Measurements from ENCODE around the gene SLC40A1. TPM values are rescaled to one million over a fixed set of nuclear protein-coding genes. Genes with fewer than 3 reads are reported as not detected.

Gene SLC40A1
- total RNA-seq, 1 donor: 19.4 TPM

GRCh38 chr2:189623049-189623448 lies 42.5 kb upstream of the SLC40A1 start:
- no peak for TF ChIP-seq CTCF (IDR thresholded peaks at IDR 0.05; ENCODE audit: insufficient read depth, low read depth, low read length)
- no peak overlapping the region for H3K4me3 ChIP-seq (ENCODE audit: low read depth, low read length)
- DNase-seq (ENCODE audit: low read depth): no peak

GRCh38 chr2:189621781-189622180 lies 41.2 kb upstream of the SLC40A1 start:
- H3K4me3 ChIP-seq (ENCODE audit: low read depth, low read length): no peak overlapping the region
- TF ChIP-seq CTCF (IDR thresholded peaks at IDR 0.05; ENCODE audit: insufficient read depth, low read depth, low read length): no peak
- DNase-seq (ENCODE audit: low read depth): no peak

- H3K4me3 ChIP-seq (ENCODE audit: low read depth, low read length): no peak overlapping the region
- no peak for TF ChIP-seq CTCF (IDR thresholded peaks at IDR 0.05; ENCODE audit: insufficient read depth, low read depth, low read length)
- DNase-seq (ENCODE audit: low read depth): no peak
These were observed 37.6 kb upstream of the SLC40A1 start for GRCh38 chr2:189618197-189618596.

GRCh38 chr2:189614585-189614984 lies 34.0 kb upstream of the SLC40A1 start:
- no peak for DNase-seq (ENCODE audit: low read depth)
- H3K4me3 ChIP-seq (ENCODE audit: low read depth, low read length): no peak overlapping the region
- TF ChIP-seq CTCF (IDR thresholded peaks at IDR 0.05; ENCODE audit: insufficient read depth, low read depth, low read length): no peak

GRCh38 chr2:189613650-189614420 lies 33.2 kb upstream of the SLC40A1 start:
- H3K4me3 ChIP-seq (ENCODE audit: low read depth, low read length): no peak overlapping the region
- DNase-seq (ENCODE audit: low read depth): no peak
- no peak for TF ChIP-seq CTCF (IDR thresholded peaks at IDR 0.05; ENCODE audit: insufficient read depth, low read depth, low read length)

GRCh38 chr2:189613077-189613636 lies 32.6 kb upstream of the SLC40A1 start:
- TF ChIP-seq CTCF (IDR thresholded peaks at IDR 0.05; ENCODE audit: insufficient read depth, low read depth, low read length): no peak
- H3K4me3 ChIP-seq (ENCODE audit: low read depth, low read length): peak overlapping the region; percentile 42
- peak; percentile 92 for DNase-seq (ENCODE audit: low read depth)
